Activated naive CD4-positive, alpha-beta T cell treated with Interleukin-2 at 50 U/mL for 16 hours (primary cell): ENCODE measurements around the gene NBPF1.
A peak's percentile ranks its signal among the peaks of the same experiment; 100 is the strongest.
"Not testable (repeated sequence)": the region's sequence is repeated elsewhere in the genome, so short reads cannot be mapped to it uniquely, and the experiment has no call there.

Experiments used
- DNase-seq: peaks from one replicate; pipeline ENCODE4 v3.0.0-alpha.2; 2020

The NBPF1 gene

GRCh38 chr1:16641159-16641975 is 28.0 kb upstream of the NBPF1 start:
- not testable (repeated sequence) for DNase-seq

DNA sequence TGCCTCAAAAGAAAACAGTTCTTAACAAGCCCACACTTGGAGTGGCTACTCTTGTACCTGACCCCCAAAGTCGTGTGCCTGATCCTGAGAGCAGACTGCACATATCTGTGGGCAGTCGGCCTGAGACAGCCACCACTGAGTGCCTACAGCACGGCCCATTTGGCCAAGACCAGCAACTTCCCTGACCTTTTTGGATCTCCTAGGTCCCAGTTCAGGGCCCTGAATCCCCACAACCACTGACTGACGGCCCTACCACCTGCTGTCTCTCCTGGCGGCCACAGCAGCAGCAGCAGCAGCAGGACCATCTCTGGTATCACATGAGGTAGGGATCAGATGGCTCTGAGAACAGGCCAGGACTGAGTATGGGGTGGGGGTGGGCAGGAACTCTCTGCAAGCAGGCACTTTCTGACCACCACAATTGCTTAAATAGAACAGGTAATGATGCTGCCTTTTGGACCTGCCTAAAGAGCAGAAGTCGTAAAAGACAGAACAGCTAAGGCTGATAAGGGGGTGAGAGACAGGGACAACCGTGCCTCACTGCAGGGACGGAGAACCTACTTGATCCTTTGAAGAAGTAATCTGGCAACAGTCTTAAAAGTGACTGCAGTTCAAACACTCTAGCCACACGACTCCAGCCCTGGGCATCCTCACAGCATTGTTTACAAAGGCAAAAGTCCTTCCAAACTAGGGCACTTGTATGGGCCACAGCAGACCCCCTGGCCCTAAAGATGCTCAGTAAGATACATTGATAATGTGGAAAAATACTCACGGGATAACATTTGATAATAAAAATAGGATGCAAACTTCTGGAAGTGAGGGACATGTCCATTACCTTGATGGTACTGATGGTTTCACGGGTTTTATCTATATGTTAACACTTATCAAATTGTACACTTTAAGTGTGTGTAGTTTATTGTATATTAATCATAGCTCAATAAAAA is 26.0 kb upstream of the NBPF1 start:
- peak; percentile 1 for DNase-seq

- DNase-seq, result not testable (repeated sequence)
Observed at GRCh38 chr1:16637941-16638778, 24.8 kb upstream of the NBPF1 start.

DNA sequence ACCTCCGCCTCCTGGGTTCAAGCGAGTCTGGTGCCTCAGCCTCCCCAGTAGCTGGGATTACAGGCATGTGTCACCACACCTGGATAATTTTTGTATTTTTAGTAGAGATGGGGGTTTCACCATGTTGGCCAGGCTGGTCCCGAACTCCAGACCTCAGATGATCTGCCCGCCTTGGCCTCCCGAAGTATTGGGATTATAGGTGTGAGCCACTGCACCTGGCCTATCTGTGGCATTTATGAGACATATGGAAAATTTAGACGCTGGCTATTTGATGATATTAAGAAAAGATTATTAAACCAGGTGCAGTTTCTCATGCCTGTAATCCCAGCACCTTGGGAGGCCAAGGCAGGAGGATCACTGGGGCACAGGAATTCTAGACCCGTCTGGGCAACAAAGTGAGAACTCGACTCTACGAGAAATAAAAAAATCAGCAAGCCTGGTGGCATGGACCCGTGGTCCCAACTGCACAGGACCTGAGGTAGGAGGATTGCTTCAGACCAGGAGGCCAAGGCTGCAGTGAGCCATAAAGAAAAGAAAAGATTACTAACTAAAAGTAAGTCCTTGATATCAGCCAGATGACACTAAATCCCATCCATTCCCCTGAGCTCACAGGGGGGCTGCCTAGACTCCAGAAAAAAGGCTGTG is 23.3 kb upstream of the NBPF1 start:
- DNase-seq, result peak; percentile 1

- peak; percentile 1 for DNase-seq
Observed at GRCh38 chr1:16635959-16636358, 22.6 kb upstream of the NBPF1 start.

GRCh38 chr1:16633540-16634282 is 20.3 kb upstream of the NBPF1 start:
- DNase-seq, result not testable (repeated sequence)

DNA sequence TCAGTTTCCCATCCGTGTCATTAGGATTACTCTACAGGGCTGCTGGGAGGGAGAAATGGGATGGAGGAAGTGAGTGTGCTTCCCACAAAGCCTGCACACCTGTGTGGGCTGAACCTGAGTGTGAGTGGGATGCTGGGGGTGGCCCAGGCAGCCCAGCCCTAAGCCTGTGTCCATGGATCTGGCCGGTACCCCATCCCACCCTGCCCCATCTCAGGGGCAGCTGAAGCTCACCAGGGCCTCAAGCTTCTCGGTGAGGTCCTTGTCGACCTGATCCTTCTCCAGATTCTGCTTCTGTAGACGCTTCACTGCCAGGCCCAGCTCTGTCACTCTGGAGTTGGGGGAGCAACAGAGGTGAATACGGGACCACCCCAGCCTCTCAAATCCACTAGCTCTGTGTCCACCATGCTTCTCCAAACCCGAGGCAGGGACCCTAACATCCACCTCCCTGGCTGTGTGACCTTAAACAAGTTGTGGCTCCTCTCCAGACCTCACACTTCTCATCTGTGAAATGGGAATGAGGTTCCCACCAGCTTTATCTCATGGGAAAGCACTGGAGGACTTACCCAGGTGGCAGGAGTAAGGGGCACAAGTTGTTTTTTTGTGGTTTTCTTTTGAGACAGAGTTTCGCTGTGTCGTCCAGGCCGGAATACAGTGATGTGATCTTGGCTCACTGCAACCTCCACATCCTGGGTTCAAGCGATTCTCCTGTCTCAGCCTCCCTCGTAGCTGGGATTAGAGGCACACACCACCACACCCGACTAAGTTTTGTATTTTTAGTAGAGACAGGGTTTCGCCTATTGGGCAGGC is 18.9 kb upstream of the NBPF1 start:
- DNase-seq, result not testable (repeated sequence)

- peak; percentile 1 for DNase-seq
Observed at GRCh38 chr1:16631248-16632043, 18.1 kb upstream of the NBPF1 start.

DNA sequence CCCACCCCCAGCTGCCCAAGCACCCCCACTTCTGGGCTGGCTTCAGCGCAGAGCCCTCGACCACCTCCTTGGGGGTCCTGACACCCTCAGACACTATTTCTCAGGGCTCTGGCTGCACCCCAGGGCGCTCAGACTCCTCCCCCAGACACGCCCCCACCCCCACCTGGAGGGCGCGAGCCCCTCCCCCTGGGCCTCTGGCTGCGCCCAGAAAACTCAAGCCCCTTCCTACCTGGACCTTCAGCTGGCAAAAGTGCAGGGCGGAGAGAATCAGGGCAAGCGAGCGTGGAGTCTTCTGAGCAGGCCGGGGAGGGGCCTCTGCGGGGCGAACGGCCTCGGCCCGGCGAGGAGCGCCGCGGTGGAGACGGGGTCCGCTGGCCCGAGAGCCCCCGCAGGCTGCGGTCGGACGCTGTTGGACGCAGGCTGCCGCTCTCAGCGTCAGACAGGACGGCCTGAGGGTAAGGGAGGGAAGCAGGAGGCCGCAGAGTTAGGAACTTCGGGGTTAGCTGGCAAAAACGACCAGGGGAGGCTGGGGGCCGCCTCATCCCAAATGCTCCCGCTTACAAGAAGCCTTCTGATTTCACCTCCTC is 17.4 kb upstream of the NBPF1 start:
- peak; percentile 1 for DNase-seq

- DNase-seq, result not testable (repeated sequence)
Observed at GRCh38 chr1:16629916-16630530, 16.7 kb upstream of the NBPF1 start.

DNA sequence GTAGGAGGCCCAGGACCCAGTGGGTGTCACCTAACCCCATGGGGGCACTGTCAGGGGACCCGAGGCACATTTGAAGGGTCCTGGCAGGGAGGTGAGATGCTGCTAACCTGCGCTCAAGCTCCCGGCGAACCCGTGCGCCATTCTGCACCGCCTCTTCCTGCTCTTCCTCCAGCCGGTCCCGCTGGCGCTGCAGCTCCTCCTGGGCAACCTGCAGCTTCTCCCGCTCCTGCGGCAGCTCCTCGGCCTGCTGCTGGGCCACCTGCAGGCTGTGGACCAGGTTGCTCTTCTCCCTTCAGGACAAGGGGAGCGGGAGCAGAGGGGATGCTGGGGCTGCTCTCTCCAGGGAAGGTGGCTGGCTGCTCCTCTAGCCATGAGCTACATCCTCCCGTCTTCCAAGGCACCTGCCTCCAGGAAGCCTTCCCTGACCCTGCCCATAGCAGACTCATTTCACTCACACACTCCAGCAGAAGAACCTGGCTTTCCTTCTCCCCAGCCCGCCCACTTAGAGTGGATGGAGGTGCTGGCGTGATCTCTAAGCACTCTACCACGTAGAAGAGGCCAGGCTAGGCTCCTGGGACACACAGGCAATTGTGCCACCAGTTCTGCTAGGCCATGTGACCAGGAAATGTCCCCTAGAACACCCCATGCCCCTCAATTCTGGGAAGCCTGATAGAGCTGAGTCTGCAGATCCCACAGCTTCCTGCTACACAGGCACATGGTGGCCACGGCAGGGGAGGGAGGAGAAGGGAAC is 15.2 kb upstream of the NBPF1 start:
- peak; percentile 1 for DNase-seq

GRCh38 chr1:16626409-16626983 is 13.1 kb upstream of the NBPF1 start:
- DNase-seq, result peak; percentile 1

GRCh38 chr1:16625497-16626408 is 12.4 kb upstream of the NBPF1 start:
- DNase-seq, result peak; percentile 1

DNA sequence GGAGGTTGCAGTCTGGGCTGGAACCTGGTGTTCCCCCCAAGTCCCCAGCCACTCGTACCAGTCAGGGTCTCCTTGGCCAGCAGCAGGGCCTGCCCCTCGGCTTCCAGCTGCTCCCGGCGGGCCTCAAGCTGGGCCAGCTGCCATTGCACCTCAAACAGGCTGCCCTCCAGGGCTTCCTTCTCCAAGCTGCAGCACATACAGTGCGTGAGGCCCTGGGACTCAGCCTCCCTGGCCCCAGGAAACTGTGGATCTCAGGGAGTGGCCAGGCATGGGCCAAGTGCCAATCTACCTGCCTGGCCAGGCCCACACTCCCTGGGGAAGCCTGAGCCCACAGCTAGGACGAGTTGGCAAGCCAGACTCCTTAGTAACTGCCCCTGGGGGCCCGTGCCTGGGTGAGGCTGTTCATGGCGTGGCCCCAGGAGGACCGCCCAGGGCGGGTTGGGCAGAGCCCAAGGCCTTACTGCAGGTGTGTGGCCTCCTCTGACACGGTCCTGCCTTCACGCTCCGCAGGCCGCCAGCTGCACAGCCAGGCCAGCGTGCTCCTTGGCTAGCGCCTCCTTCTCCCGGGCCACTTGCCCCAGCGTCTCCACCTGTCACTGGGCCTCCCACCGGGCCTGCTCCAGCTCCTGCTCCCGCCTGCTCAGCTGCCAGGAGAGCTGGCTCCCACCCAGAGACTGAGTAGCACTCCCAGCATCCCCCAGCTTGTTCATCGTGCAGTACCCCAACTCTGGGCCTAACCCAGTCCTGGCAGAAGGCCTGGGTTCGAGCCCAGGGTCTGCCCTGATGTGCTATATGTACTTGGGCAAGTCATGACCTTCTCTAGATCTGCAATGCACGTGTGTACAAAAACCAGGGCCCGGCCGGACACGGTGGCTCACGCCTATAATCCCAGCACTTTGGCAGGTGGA is 10.7 kb upstream of the NBPF1 start:
- DNase-seq, result peak; percentile 1

DNA sequence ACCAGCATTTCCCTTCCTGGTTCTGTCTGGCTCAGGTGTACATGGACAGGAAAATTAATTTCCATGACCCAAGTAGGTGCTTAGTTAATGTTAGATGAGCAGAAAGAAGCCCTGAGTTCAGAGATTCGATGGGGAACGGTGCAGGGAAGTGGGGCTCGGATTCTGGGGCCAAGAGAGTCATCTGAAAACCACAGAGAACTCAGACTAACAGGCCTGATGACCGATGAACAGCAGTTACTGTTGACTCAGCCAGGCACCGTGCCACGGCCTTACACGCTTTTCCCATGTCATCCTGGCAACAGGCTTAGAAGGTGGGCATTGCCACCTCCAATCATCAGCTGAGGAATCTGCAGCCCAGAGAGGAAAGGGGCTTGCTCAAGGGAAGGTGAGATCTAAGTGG is 10.0 kb upstream of the NBPF1 start:
- DNase-seq, result peak; percentile 1
